Measurements from ENCODE around the gene ABCD2.
"Not testable (repeated sequence)": the region's sequence is repeated elsewhere in the genome, so short reads cannot be mapped to it uniquely, and the experiment has no call there.

ABCD2 gene

GRCh38 chr12:39610436-39611025, 9.1 kb downstream of the ABCD2 start:
- DNase-seq: no peak

- no peak for DNase-seq
These were observed 12.7 kb downstream of the ABCD2 start for GRCh38 chr12:39606712-39607423.

- peak; percentile 44 for DNase-seq
These were observed 13.6 kb downstream of the ABCD2 start for GRCh38 chr12:39605996-39606395.

- DNase-seq: peak; percentile 1
These were observed 14.1 kb downstream of the ABCD2 start for GRCh38 chr12:39605501-39605900.

GRCh38 chr12:39603065-39603464, 16.5 kb downstream of the ABCD2 start:
- DNase-seq: no peak

GRCh38 chr12:39601951-39602350, 17.7 kb downstream of the ABCD2 start:
- not testable (repeated sequence) for DNase-seq

GRCh38 chr12:39595928-39596327, 23.7 kb downstream of the ABCD2 start:
- no peak for DNase-seq

GRCh38 chr12:39592295-39592694, 27.3 kb downstream of the ABCD2 start:
- DNase-seq: no peak

- no peak for DNase-seq
These were observed 31.3 kb downstream of the ABCD2 start for GRCh38 chr12:39588348-39588747.

GRCh38 chr12:39587225-39587624, 32.4 kb downstream of the ABCD2 start:
- peak; percentile 6 for DNase-seq

- DNase-seq: no peak
These were observed 32.8 kb downstream of the ABCD2 start for GRCh38 chr12:39586816-39587215.

- DNase-seq: no peak
These were observed 38.0 kb downstream of the ABCD2 start for GRCh38 chr12:39581592-39581991.

- DNase-seq: no peak
These were observed 44.1 kb downstream of the ABCD2 start for GRCh38 chr12:39575498-39575875.

- no peak for DNase-seq
These were observed 44.7 kb downstream of the ABCD2 start for GRCh38 chr12:39574785-39575497.

GRCh38 chr12:39574378-39574777, 45.2 kb downstream of the ABCD2 start:
- no peak for DNase-seq

- DNase-seq: no peak
These were observed 45.6 kb downstream of the ABCD2 start for GRCh38 chr12:39573971-39574370.

- no peak for DNase-seq
These were observed 47.1 kb downstream of the ABCD2 start for GRCh38 chr12:39572551-39572950.

- DNase-seq: no peak
These were observed 48.3 kb downstream of the ABCD2 start for GRCh38 chr12:39571351-39571750.

- no peak for DNase-seq
These were observed 66.1 kb downstream of the ABCD2 start for GRCh38 chr12:39553476-39553875.

- peak; percentile 20 for DNase-seq
These were observed 75.4 kb downstream of the ABCD2 start for GRCh38 chr12:39544211-39544610.

- no peak for DNase-seq
These were observed 78.1 kb downstream of the ABCD2 start for GRCh38 chr12:39541471-39541870.

GRCh38 chr12:39538679-39539104, 80.9 kb downstream of the ABCD2 start:
- no peak for DNase-seq

GRCh38 chr12:39533951-39534350, 85.7 kb downstream of the ABCD2 start:
- no peak for DNase-seq

- DNase-seq: no peak
These were observed 87.2 kb downstream of the ABCD2 start for GRCh38 chr12:39532448-39532847.

Measured in EL (cell line).